Measurements from ENCODE around the gene ATP5F1D. TPM values are rescaled to one million over a fixed set of nuclear protein-coding genes. Genes with fewer than 3 reads are reported as not detected.

The ATP5F1D gene
- total and polyA plus RNA-seq, 2 donors (not counting 1 experiment from before 2014, with no cell fraction given) = 150 to 166 TPM

GRCh38 chr19:1269478-1270212, 28.1 kb downstream of the ATP5F1D start:
- Histone ChIP-seq H3K27me3 (replicated peaks in 1 of 4; ENCODE audit: control extremely low read depth in 1 of 4, control insufficient read depth in 3 of 4, insufficient read depth in 4 of 4, low read length in 3 of 4) (no peaks in the 10 kb centered on the region), H4K20me1 (ENCODE audit: control insufficient read depth, insufficient read depth, low read length, poor library complexity, severe bottlenecking) (peaks cover 72% of the 10 kb centered on the region), H3K9me3 (ENCODE audit: control extremely low read depth in 1 of 3, control insufficient read depth in 2 of 3, insufficient read depth in 1 of 3, low read length in 2 of 3) (no peaks in the 10 kb centered on the region), H2AFZ (ENCODE audit: insufficient read depth, low read depth, low read length, poor library complexity, severe bottlenecking) (no peak overlapping the region), H3K4me1 (ENCODE audit: control insufficient read depth in 2 of 2, insufficient read depth in 2 of 2, low read length in 2 of 2) (peaks cover 65 to 86% of the 10 kb centered on the region in 2 donors), H3K4me3 (ENCODE audit: control extremely low read depth in 1 of 5, extremely low read depth in 1 of 5, insufficient read depth in 1 of 5, low read depth in 2 of 5, low read length in 4 of 5) (peak overlapping the region; percentile 75 to 96 (median 85)), H3K4me2 (replicated peaks; ENCODE audit: low read depth, low read length, poor library complexity, severe bottlenecking) (peak overlapping the region; percentile 83), H3K27ac (ENCODE audit: low read length in 2 of 2) (peak overlapping the region; percentile 88 to 92), H3K9ac (ENCODE audit: low read length) (peak overlapping the region; percentile 73), H3K79me2 (ENCODE audit: control insufficient read depth, insufficient read depth, low read length) (peaks cover 71% of the 10 kb centered on the region), H3K36me3 (replicated peaks in 1 of 2; ENCODE audit: control extremely low read depth in 1 of 2, control insufficient read depth in 1 of 2, extremely low read depth in 1 of 2, insufficient read depth in 2 of 2, low read length in 1 of 2) (peaks cover 9 to 48% of the 10 kb centered on the region in 2 experiments)
- TF ChIP-seq EZH2 (IDR thresholded peaks at IDR 0.05; ENCODE audit: borderline replicate concordance, insufficient read depth, low read depth, low read length, poor library complexity, severe bottlenecking) (no peak), CTCF (IDR thresholded peaks at IDR 0.05) (no peak)
- peak; percentile 7 for ATAC-seq (ENCODE audit: low read depth)
- DNase-seq = peak; percentile 92
- intact Hi-C loops (cut with micrococcal nuclease) = loop anchor here (1.0 to 5.0 kb wide), 3 partner anchors 9 to 221 kb away; partner anchors contain the start of genes GPX4, PCSK4 and REEP6
- H3K27ac Mint-ChIP-seq = peak overlapping the region; percentile 87
- under 1% methylated on average over 64 of the region's 64 CpGs for WGBS (ENCODE audit: insufficient coverage)
- H3K4me3 Mint-ChIP-seq = peak overlapping the region; percentile 88
- H3K9me3 Mint-ChIP-seq (ENCODE audit: insufficient read depth) = no peaks in the 10 kb centered on the region
- H3K4me1 Mint-ChIP-seq = peaks cover 76% of the 10 kb centered on the region
- ChIA-PET CTCF (interaction anchor here (0.6 to 10.0 kb wide), 11 partner anchors 9 to 157 kb away, joined by 3 to 658 read pairs (median 3); partner anchors contain the start of genes ATP5F1D and NDUFS7), POLR2A (interaction anchor here (0.5 to 11.0 kb wide), 21 partner anchors 10 to 322 kb away, joined by 3 to 402 read pairs (median 4); partner anchors contain the start of genes ATP5F1D, CBARP, GPX4 and REEP6)
- no peaks in the 10 kb centered on the region for H3K27me3 Mint-ChIP-seq
